Measurements from ENCODE around the gene KLF8.
"Not testable (repeated sequence)": the region's sequence is repeated elsewhere in the genome, so short reads cannot be mapped to it uniquely, and the experiment has no call there.

DNA sequence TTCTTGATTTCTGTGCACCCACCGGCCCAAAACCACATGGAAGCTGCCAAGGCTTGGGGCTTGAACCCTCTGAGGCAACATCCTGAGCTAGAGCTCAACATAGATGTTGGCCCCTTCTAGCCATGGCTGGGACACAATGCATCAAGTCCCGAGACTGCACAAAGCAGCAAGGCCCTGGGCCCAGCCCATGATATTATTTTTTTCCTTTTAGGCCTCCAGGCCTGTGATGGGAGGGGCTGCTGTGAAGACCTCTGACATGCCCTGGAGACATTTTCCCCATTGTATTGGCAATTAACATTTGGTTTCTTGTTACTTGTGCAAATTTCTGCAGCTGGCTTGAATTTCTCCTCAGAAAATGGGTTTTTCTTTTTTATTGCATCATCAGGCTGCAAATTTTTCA lies 25.2 kb upstream of the KLF8 start:
- TF ChIP-seq POLR2A, POLR2AphosphoS5 (IDR thresholded peaks at IDR 0.05; ENCODE audit: low read depth, low read length): not testable (repeated sequence)

All from GM12892 (cell line).